ENCODE data around the gene BNC2.

BNC2 gene

DNA sequence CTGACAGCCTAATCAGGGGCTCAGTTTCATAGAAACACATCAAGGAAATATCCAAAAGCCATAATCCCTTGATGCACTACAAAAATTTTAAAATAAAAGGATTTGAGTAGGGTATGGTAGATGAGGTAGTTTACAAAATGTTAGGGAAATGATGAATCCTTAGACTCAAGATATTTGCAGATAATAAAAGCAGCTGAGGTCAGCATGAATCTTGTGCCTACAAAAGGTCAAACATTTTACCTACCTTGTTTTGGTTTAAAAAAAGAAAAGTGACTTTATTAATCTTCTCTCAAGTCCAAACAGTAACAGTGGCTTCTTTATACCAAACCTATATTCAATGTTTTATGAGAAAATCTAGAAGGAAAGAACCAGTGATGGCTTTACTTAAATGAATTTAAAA, 135.5 kb downstream of the BNC2 start:
- Mint-ChIP-seq H3K9me3 (peaks cover 4% of the 10 kb centered on the region), H3K36me3 (ENCODE audit: low read depth) (no peaks in the 10 kb centered on the region), H3K27me3 (ENCODE audit: low read depth) (peaks cover 1% of the 10 kb centered on the region), H3K4me1 (ENCODE audit: low read depth) (no peaks in the 10 kb centered on the region), H3K4me3 (no peak overlapping the region), H3K27ac (no peak overlapping the region)

DNA sequence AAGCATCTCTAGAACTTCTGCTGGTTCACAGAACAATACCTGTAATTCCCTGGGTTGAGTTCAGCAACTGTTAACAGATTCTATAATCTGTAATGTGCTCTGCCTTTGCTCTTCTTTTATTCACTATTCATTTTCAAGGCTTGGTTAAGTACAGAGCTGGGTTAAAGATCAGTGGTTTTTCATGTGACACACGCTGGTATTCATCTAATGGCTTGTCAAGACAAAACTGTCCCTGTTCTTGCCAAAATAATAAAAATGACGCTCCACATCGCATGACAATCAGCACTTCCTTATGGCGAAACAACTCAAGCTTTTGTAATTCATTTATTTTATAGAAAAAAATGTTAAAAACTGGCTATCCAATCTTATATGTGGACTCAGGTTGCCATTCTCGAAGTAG, 137.9 kb downstream of the BNC2 start:
- Mint-ChIP-seq H3K4me3 (no peak overlapping the region), H3K27ac (no peak overlapping the region), H3K27me3 (ENCODE audit: low read depth) (peaks cover 20% of the 10 kb centered on the region), H3K4me1 (ENCODE audit: low read depth) (no peaks in the 10 kb centered on the region), H3K9me3 (no peaks in the 10 kb centered on the region), H3K36me3 (ENCODE audit: low read depth) (no peaks in the 10 kb centered on the region)

GRCh38 chr9:16730162-16730561, 140.3 kb downstream of the BNC2 start:
- H3K9me3 Mint-ChIP-seq, result no peaks in the 10 kb centered on the region
- H3K4me3 Mint-ChIP-seq, result no peak overlapping the region
- no peaks in the 10 kb centered on the region for H3K4me1 Mint-ChIP-seq (ENCODE audit: low read depth)
- H3K27ac Mint-ChIP-seq, result no peak overlapping the region
- H3K36me3 Mint-ChIP-seq (ENCODE audit: low read depth), result no peaks in the 10 kb centered on the region
- peaks cover 38% of the 10 kb centered on the region for H3K27me3 Mint-ChIP-seq (ENCODE audit: low read depth)

DNA sequence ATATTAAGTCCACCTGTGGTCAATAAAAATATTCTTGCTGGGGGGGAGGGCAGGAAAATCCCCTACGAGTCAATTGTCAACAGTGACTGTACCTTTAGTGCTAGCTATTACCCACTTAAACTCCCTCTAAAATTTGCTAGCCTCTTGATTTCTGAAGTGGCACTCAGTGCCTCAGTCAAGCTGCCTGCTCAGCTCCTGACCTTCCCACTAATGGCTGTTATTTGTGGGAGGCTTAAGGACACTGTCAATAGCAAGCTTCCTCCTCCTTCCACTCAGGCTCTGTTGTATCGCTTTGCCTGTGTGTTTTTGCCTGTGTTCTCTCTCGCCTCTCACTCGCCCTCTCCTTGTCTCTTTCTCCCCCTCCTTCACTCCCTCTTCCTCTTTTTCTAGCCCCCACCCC, 140.8 kb downstream of the BNC2 start:
- Mint-ChIP-seq H3K4me1 (ENCODE audit: low read depth) (no peaks in the 10 kb centered on the region), H3K36me3 (ENCODE audit: low read depth) (no peaks in the 10 kb centered on the region), H3K27me3 (ENCODE audit: low read depth) (peaks cover 38% of the 10 kb centered on the region), H3K9me3 (no peaks in the 10 kb centered on the region), H3K27ac (no peak overlapping the region), H3K4me3 (no peak overlapping the region)

- Mint-ChIP-seq H3K4me3 (no peak overlapping the region), H3K27ac (no peak overlapping the region), H3K4me1 (ENCODE audit: low read depth) (no peaks in the 10 kb centered on the region), H3K27me3 (ENCODE audit: low read depth) (peaks cover 38% of the 10 kb centered on the region), H3K36me3 (ENCODE audit: low read depth) (no peaks in the 10 kb centered on the region), H3K9me3 (no peaks in the 10 kb centered on the region)
Measured at GRCh38 chr9:16728137-16728508, 142.3 kb downstream of the BNC2 start.

GRCh38 chr9:16727452-16728136, 142.9 kb downstream of the BNC2 start:
- Mint-ChIP-seq H3K27ac (no peak overlapping the region), H3K27me3 (ENCODE audit: low read depth) (peaks cover 38% of the 10 kb centered on the region), H3K4me3 (no peak overlapping the region), H3K9me3 (no peaks in the 10 kb centered on the region), H3K36me3 (ENCODE audit: low read depth) (no peaks in the 10 kb centered on the region), H3K4me1 (ENCODE audit: low read depth) (no peaks in the 10 kb centered on the region)

DNA sequence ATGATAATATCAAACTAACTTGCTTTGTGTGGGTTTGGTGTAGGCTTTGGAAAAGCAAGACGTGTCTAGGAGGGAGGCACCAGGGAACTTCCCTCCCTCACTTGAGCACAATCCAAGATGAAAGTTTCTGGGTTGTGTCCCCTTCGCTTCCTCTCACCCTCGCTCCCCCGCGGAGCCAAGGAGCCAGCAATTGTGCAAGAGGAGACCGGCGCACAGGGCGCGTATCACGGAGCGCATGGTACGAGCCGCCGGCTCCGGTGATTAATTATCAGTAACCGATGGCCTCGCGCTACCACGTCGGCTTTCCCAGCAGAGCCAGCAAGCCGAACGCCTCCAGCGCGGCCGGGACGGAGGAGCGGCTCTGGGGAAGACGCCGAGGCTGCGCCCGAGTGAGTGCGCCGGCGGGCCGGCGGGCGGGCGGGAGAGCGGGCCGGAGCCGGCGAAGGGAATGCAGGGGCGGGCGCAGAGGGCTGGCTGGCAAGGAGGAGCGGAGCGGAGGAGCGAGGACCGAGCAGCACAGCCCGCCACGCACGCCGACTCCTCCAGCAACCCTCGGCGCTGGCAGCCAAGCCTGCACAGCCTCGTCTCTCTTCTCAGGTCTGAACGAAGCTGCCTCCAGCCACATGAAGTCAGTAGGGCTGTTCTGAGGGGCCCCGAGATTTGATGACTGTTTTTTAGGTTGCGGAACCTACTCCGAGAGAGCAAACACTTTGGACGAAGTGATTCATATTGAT, 143.6 kb downstream of the BNC2 start:
- H3K4me3 Mint-ChIP-seq, result no peak overlapping the region
- H3K27ac Mint-ChIP-seq, result no peak overlapping the region
- peaks cover 38% of the 10 kb centered on the region for H3K27me3 Mint-ChIP-seq (ENCODE audit: low read depth)
- H3K36me3 Mint-ChIP-seq (ENCODE audit: low read depth), result no peaks in the 10 kb centered on the region
- no peaks in the 10 kb centered on the region for H3K4me1 Mint-ChIP-seq (ENCODE audit: low read depth)
- no peaks in the 10 kb centered on the region for H3K9me3 Mint-ChIP-seq

GRCh38 chr9:16726029-16726428, 144.4 kb downstream of the BNC2 start:
- no peak overlapping the region for H3K27ac Mint-ChIP-seq
- H3K27me3 Mint-ChIP-seq (ENCODE audit: low read depth), result peaks cover 38% of the 10 kb centered on the region
- no peak overlapping the region for H3K4me3 Mint-ChIP-seq
- H3K9me3 Mint-ChIP-seq, result no peaks in the 10 kb centered on the region
- H3K36me3 Mint-ChIP-seq (ENCODE audit: low read depth), result no peaks in the 10 kb centered on the region
- no peaks in the 10 kb centered on the region for H3K4me1 Mint-ChIP-seq (ENCODE audit: low read depth)

DNA sequence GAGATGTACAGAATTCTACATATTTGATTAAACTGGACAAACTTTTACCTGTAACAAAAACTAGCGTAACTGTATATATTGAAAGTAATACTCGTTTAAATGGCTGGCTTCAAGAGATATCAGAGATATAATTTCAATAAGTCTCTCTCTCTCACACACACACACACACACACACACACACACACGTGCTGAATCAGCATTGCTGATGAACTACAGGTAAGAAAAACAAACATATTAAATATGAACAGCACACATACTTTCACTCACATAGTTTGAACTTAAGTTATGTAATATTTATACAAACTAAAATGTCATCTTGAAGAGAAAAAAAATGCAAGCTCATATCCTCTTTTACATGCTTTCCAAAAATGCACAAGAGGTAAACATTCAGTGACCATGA, 145.4 kb downstream of the BNC2 start:
- Mint-ChIP-seq H3K4me3 (no peak overlapping the region), H3K36me3 (ENCODE audit: low read depth) (no peaks in the 10 kb centered on the region), H3K27ac (no peak overlapping the region), H3K27me3 (ENCODE audit: low read depth) (peaks cover 38% of the 10 kb centered on the region), H3K4me1 (ENCODE audit: low read depth) (no peaks in the 10 kb centered on the region), H3K9me3 (no peaks in the 10 kb centered on the region)

GRCh38 chr9:16721972-16722371, 148.5 kb downstream of the BNC2 start:
- Mint-ChIP-seq H3K9me3 (no peaks in the 10 kb centered on the region), H3K36me3 (ENCODE audit: low read depth) (no peaks in the 10 kb centered on the region), H3K4me1 (ENCODE audit: low read depth) (no peaks in the 10 kb centered on the region), H3K27ac (no peak overlapping the region), H3K27me3 (ENCODE audit: low read depth) (peaks cover 14% of the 10 kb centered on the region), H3K4me3 (no peak overlapping the region)

GRCh38 chr9:16720386-16720785, 150.1 kb downstream of the BNC2 start:
- H3K27me3 Mint-ChIP-seq (ENCODE audit: low read depth), result peaks cover under 1% of the 10 kb centered on the region
- H3K27ac Mint-ChIP-seq, result no peak overlapping the region
- H3K4me1 Mint-ChIP-seq (ENCODE audit: low read depth), result no peaks in the 10 kb centered on the region
- no peaks in the 10 kb centered on the region for H3K36me3 Mint-ChIP-seq (ENCODE audit: low read depth)
- H3K4me3 Mint-ChIP-seq, result no peak overlapping the region
- H3K9me3 Mint-ChIP-seq, result no peaks in the 10 kb centered on the region

DNA sequence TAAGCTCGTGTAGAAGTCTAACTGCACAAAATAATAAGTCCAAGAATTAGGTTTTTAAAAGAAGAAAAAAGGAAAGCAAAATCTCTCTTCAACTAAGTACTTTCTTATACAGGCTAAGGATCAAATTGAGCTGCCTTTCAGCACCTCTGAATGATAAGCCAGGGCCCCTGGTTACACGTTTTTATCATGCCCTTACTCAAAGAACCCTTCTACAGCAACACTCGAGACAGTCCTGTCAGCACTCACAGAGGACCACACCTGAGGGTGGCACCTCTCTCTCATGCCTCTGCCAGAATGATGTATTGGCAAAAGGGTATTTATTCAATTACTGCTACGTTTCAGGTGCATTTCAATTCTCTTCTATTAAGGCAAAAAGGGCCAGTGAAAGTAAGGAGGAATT, 150.5 kb downstream of the BNC2 start:
- no peak overlapping the region for H3K4me3 Mint-ChIP-seq
- no peaks in the 10 kb centered on the region for H3K9me3 Mint-ChIP-seq
- H3K4me1 Mint-ChIP-seq (ENCODE audit: low read depth), result no peaks in the 10 kb centered on the region
- H3K36me3 Mint-ChIP-seq (ENCODE audit: low read depth), result no peaks in the 10 kb centered on the region
- H3K27me3 Mint-ChIP-seq (ENCODE audit: low read depth), result no peaks in the 10 kb centered on the region
- no peak overlapping the region for H3K27ac Mint-ChIP-seq

DNA sequence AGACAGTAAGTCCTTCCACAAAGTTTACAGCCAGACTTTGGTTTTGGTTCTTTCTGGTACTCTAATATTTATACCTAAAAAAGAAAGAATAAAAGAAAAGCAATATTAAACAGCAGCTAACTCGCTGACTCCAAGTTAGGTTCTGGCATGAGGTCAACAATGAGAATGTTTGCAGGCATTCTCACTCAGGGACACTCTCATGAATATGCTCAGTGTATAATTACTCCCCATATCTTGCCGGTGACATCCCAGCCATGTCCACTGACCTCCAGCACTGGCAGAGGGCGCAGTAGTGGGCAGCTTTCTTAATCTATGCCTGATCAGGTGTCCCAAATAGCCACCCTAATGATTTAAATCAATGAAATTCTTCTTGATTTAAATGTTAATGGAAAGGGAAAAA, 151.5 kb downstream of the BNC2 start:
- Mint-ChIP-seq H3K4me3 (no peak overlapping the region), H3K27ac (no peak overlapping the region), H3K27me3 (ENCODE audit: low read depth) (no peaks in the 10 kb centered on the region), H3K36me3 (ENCODE audit: low read depth) (no peaks in the 10 kb centered on the region), H3K4me1 (ENCODE audit: low read depth) (no peaks in the 10 kb centered on the region), H3K9me3 (no peaks in the 10 kb centered on the region)

DNA sequence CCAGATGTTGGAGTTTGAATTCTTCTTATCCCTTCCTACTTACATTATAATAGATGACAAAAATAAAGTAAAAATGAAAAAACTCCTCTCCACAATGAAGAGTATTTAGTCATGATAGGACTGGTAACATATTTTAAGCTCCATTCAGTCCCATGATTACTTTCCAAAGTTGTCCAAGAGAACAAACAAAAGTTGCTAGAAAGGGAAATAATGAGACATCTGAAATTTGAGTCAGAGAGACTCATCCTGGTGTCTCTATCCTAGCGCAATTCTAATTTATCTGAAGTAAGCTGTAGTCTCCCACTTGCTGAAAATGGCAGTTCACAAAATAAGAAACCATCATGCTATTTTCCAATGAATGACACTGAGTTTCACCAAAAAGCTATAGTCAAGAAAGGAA, 152.2 kb downstream of the BNC2 start:
- H3K4me3 Mint-ChIP-seq, result no peak overlapping the region
- no peak overlapping the region for H3K27ac Mint-ChIP-seq
- H3K36me3 Mint-ChIP-seq (ENCODE audit: low read depth), result no peaks in the 10 kb centered on the region
- no peaks in the 10 kb centered on the region for H3K27me3 Mint-ChIP-seq (ENCODE audit: low read depth)
- H3K9me3 Mint-ChIP-seq, result no peaks in the 10 kb centered on the region
- H3K4me1 Mint-ChIP-seq (ENCODE audit: low read depth), result no peaks in the 10 kb centered on the region

DNA sequence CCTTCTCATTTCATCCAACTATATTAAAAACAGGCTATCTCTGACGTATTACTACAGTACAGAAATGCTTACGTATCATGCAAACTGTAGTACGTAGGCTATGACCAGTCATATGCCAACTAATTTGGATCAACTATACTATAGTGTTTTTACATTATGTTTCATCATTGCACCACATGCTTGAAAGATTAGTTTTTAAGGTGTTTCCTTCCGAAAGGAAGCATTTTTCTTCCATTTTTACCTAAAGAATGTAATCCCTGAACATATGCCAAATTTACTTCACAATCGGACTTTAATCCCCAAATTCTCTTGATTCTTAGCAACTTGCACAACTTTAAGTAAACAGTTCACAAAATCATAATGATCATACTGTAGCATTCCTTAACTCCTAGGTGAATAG, 153.9 kb downstream of the BNC2 start:
- Mint-ChIP-seq H3K4me1 (ENCODE audit: low read depth) (no peaks in the 10 kb centered on the region), H3K4me3 (no peak overlapping the region), H3K36me3 (ENCODE audit: low read depth) (no peaks in the 10 kb centered on the region), H3K27me3 (ENCODE audit: low read depth) (no peaks in the 10 kb centered on the region), H3K9me3 (no peaks in the 10 kb centered on the region), H3K27ac (no peak overlapping the region)
